GM12875 (cell line): Measurements from ENCODE around the gene RWDD2A.

Experiments
- H3K4me3 ChIP-seq: one replicate; pipeline ENCODE4 v1.5.1; 2011; ENCODE audit warnings: low read depth, low read length, control low read depth
- TF ChIP-seq, protein P1 (sequence below): IDR thresholded peaks from 2 replicates; pipeline ENCODE4 v1.5.1; 2011; ENCODE audit warnings: low read depth, mild to moderate bottlenecking, control low read depth, inconsistent platforms, low read length, moderate library complexity, borderline replicate concordance; ENCODE audit not compliant: insufficient read depth

RWDD2A gene

DNA sequence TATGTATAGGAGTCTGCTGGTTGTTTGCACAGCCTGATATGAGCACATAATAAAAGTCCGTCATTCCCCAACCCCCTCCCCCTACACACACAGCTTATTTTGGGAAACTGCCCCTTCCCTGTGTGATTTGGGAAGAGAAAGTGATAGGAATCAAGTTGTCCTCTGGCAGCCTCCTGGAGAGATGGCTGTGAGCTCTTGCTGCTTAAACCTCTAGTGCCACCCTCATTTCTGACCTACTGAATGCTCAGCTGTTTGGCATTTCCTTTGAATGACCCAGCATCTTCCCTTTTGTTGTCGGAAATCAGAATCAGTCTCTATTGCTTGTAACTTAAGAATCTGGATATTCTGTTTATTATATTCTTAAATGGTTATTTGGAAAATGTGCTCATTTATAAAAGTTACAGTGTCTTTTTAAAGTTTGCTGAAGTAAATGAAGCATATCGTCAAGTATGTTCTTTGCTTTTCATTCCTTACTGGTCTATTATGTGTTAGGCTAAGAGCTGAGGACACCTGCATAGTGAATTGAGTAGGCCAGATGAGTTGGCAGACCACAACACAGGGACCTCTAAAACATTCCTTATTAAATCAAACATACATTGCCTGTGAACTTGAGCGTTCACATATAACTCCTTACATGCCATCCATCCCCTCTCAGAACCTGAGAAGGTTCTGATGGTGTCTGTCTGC lies 5.5 kb downstream of the RWDD2A start:
- no peak overlapping the region for H3K4me3 ChIP-seq
- TF ChIP-seq, protein P1, sequence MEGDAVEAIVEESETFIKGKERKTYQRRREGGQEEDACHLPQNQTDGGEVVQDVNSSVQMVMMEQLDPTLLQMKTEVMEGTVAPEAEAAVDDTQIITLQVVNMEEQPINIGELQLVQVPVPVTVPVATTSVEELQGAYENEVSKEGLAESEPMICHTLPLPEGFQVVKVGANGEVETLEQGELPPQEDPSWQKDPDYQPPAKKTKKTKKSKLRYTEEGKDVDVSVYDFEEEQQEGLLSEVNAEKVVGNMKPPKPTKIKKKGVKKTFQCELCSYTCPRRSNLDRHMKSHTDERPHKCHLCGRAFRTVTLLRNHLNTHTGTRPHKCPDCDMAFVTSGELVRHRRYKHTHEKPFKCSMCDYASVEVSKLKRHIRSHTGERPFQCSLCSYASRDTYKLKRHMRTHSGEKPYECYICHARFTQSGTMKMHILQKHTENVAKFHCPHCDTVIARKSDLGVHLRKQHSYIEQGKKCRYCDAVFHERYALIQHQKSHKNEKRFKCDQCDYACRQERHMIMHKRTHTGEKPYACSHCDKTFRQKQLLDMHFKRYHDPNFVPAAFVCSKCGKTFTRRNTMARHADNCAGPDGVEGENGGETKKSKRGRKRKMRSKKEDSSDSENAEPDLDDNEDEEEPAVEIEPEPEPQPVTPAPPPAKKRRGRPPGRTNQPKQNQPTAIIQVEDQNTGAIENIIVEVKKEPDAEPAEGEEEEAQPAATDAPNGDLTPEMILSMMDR: no peak

DNA sequence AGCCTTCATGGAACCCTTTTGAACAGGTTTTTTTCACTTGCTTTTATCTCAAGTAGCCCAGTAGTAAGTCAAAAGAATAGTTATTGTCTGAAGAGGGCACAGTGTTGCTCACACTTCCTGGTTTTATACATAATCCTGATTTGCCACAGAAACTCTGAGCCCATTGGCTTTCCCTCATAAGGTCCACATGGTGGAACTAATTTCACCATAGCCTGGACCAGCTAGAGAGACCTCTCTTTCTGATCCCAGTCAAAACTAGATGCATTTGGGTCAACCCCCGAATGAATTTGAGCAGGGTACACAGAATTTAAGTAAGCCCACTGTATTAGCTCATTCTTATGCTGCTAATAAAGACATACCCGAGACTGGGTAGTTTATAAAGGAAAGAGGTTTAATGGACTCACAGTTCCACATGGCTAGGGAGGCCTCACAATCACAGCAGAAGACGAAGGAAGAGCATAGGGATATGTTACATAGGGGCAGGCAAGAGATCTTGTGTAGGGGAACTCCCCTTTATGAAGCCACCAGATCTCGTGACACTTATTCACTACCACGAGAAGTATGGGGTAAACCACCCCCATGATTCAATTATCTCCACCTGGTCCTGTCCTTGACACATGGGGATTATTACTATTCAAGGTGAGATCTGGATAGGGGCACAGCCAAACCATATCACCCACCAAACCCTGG lies 6.2 kb downstream of the RWDD2A start:
- H3K4me3 ChIP-seq: no peak overlapping the region
- TF ChIP-seq, protein P1: no peak

DNA sequence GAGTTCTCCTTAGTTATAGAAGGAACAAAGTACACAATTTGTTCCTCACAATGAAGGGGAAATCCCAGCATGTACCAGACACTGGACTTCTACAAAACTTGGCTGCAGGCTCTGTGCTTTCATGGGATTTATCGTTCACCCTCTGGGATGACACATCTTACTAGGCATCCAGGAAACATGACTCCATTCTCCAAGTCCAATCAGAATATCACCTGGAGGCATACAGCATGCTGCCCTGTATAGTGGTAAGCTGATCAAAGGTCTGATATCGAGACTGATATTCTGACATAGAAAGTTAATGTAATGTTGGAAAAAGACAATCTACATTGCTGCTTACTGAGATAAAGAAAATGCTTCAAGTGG lies 6.7 kb downstream of the RWDD2A start:
- H3K4me3 ChIP-seq: no peak overlapping the region
- TF ChIP-seq, protein P1: no peak

DNA sequence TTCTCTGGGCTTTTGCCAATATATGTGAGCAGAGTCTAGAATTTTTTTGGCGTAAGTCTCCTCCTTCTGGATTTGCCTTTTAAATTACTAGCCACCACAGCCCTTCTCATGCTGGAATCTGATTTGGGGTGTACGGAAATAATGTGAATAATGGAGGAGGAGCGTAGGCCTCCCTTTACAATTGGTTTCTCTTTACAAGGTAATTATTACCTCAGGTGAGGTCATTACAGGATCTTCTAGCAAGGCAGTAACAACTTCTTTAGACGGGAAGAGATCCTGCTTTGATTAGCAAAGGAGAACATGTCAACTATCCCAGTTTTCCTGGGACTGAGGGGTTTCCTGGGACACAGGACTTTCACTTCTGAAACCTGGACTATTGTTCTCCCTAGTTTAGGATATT lies 8.9 kb downstream of the RWDD2A start:
- H3K4me3 ChIP-seq: no peak overlapping the region
- TF ChIP-seq, protein P1: no peak

DNA sequence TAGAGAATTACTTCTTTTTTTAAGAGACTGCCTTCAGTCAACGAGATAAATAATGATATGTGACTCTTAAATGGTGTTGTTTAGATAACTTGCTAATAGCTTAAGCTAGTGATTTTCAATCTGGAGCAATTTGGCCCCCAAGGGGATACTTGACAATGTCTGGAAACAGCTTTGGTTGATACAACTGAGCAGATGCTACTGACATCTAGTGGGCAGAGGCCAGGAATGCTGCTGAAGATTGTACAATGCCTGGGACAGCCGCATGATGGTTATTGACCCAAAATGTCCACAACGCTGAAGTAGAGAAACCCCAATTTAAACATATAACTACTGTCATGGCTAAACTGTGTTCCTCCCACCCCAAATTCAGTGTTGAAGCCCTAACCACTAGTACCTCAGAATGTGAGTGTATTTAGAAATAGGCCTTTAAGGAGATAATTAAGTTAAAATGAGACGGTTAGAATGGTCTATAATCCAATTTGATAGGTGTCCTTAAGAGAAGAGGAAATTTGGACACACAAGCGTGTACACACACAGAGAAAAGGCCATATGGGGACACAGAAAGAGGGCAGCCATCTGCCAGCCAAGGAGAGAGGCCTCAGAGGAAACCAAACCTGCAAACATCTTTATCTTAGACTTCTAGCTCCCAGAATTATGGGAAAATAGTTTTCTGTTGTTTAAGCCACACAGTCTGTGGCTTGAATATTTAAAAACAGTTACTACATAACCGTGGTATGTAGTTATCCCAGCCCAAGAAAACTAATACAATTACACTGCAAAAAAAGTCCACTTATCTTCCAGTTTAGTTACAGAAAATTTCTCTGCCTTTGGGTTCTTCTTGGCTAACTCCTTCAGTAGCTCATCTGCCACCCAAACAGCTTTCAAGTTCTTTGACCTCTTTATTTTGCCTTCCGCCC lies 22.2 kb downstream of the RWDD2A start:
- H3K4me3 ChIP-seq: no peak overlapping the region

DNA sequence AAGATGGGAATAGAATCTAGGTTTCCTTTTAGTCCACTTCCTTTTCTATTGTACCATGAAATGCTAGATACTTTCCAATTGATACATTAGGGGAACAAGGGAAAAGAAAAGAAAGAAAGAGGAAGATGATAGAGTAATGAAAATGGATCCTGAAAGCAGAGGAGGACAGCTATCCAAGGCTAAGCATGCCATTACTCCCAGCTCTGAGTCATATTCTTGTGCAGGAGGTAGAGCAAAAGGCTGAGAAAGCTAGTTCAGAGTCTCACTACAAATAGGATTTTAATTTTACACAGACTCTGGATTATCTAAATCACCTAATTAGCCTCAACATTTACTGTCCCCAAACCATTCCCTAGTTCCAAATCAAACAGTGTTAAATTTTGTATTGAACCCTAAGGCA lies 23.6 kb downstream of the RWDD2A start:
- TF ChIP-seq, protein P1: no peak
- H3K4me3 ChIP-seq: no peak overlapping the region

More for the DNA sequence above, 22.2 kb downstream of the RWDD2A start:
- TF ChIP-seq, protein P1: peak; percentile 83
